ENCODE results near the gene MALRD1. TPM values are rescaled to one million over a fixed set of nuclear protein-coding genes. Genes with fewer than 3 reads are reported as not detected.

The MALRD1 gene
- total RNA-seq, 4 donors from 2014 or later: 0.75 to 2.4 (median 0.82) TPM; not detected in 1

DNA sequence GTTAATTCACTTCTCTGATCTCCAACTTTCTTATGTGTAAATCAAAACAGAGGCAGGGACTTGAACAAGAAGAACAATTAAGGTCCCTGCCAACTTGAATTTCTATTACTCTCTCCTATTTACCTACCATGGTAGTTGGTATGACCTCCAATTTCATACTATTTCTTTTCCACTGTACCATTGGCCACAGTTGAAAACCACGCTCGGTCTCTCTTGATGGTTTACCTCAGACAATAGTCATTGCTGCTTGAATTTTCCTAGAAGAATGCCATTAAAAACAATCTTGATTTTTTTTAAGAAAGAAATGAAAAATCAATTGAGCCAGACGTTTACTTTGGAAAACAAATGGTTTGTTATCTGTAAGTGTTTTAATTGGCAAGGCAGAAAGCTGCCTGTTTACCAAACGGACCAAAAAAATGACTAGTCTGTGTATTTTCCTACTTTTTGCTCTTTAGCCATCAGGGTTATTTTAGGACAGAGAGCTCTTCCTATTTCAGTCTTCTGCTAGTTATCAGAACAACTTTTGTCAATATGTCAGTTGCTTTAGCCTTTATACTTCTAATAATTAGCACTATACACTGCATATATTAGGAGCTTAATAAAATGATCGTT is 610.1 kb downstream of the MALRD1 start:
- peaks cover 0 to 3% (median 1%) of the 10 kb centered on the region in 4 donors for H3K4me1 ChIP-seq
- 55 to 61% methylated on average over 5 of the region's 5 CpGs for WGBS, 2 donors (ENCODE audit: low coverage in 1 of 2)
- no peaks in the 10 kb centered on the region for H3K9me3 ChIP-seq
- TF ChIP-seq POLR2A (IDR thresholded peaks at IDR 0.05): no peak
- TF ChIP-seq POLR2AphosphoS5 (IDR thresholded peaks at IDR 0.05): no peak
- TF ChIP-seq EP300 (IDR thresholded peaks at IDR 0.05; ENCODE audit: low read depth): no peak
- TF ChIP-seq, protein P1, sequence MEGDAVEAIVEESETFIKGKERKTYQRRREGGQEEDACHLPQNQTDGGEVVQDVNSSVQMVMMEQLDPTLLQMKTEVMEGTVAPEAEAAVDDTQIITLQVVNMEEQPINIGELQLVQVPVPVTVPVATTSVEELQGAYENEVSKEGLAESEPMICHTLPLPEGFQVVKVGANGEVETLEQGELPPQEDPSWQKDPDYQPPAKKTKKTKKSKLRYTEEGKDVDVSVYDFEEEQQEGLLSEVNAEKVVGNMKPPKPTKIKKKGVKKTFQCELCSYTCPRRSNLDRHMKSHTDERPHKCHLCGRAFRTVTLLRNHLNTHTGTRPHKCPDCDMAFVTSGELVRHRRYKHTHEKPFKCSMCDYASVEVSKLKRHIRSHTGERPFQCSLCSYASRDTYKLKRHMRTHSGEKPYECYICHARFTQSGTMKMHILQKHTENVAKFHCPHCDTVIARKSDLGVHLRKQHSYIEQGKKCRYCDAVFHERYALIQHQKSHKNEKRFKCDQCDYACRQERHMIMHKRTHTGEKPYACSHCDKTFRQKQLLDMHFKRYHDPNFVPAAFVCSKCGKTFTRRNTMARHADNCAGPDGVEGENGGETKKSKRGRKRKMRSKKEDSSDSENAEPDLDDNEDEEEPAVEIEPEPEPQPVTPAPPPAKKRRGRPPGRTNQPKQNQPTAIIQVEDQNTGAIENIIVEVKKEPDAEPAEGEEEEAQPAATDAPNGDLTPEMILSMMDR (IDR thresholded peaks at IDR 0.05): no peak
- H3K36me3 ChIP-seq: no peaks in the 10 kb centered on the region
- in situ Hi-C loops (cut with MboI; ENCODE audit: low pct_ligation_motif_present in 1 of 4, low pct_unique_long_range_greater_than_20kb in 1 of 4, low sequenced_read_pairs in 3 of 4) (no loop called here), intact Hi-C loops (cut with DNase I; ENCODE audit: low total_unique reads) (no loop called here)
- no peak overlapping the region for H3K27ac ChIP-seq
- H3K27me3 ChIP-seq: no peaks in the 10 kb centered on the region
- H3K4me3 ChIP-seq: no peak overlapping the region
- no peak for DNase-seq

DNA sequence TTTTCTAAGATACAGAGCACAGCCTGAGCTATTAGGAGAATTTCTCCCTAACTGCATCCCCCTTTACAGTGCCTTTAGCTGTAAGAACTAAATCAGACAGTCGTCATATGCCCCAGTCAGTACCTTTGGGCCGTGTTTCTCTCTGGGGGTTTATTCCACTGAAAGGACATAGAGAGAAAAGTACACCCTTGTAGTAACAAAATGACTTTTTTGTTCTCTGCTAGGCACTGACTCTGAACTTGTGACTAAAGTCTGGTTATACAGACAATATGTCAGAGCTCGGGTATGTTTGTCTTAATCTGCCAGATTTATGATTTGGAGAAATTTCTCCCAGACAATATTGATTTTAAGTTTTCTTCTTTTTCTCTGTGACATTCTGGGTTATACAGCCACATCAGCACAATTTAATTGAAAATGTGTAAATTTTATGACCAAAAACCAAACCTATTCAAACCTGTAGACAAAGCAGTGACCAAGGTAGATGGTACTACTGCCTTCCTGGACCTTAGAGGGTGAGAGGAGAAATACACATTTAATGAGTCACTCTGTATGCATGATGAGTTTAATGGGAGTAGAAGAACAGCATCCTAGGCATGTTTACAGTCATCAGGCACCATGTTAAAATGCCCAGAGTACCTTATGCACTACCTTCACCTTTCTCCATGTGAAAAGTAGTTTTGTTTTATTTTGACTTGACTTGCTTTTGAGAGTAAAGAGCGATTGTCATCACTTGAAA is 611.5 kb downstream of the MALRD1 start:
- H3K27ac ChIP-seq: no peak overlapping the region
- intact Hi-C loops (cut with DNase I; ENCODE audit: low total_unique reads) (no loop called here), in situ Hi-C loops (cut with MboI; ENCODE audit: low pct_ligation_motif_present in 1 of 4, low pct_unique_long_range_greater_than_20kb in 1 of 4, low sequenced_read_pairs in 3 of 4) (no loop called here)
- no peak overlapping the region for H3K4me3 ChIP-seq
- no peaks in the 10 kb centered on the region for H3K36me3 ChIP-seq
- H3K9me3 ChIP-seq: no peaks in the 10 kb centered on the region
- DNase-seq: no peak
- H3K27me3 ChIP-seq: no peaks in the 10 kb centered on the region
- TF ChIP-seq EP300 (IDR thresholded peaks at IDR 0.05; ENCODE audit: low read depth) (no peak), POLR2A (IDR thresholded peaks at IDR 0.05) (no peak), POLR2AphosphoS5 (IDR thresholded peaks at IDR 0.05) (no peak)
- TF ChIP-seq, protein P1 (IDR thresholded peaks at IDR 0.05): no peak
- no peaks in the 10 kb centered on the region for H3K4me1 ChIP-seq
- 75 to 82% methylated on average over 3 to 4 of the region's 4 CpGs for WGBS, 2 donors (ENCODE audit: low coverage in 1 of 2)

DNA sequence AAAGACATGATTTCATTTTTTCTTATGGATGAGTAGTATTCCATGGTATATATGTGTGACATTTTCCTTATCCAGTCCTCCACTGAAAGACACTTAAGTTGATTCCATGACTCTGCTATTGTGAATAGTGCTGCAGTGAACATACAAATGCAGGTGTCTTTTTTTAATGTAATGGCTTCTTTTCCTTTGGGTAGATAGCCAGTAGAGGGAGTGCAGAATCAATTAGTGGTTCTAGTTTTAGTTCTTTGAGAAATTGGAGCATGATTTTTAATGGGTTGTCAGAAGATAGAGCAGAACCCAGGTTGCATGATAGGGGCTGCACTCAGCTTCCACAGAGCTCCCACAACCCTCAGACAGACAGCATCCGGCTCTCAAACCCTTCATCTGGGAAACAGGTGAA is 614.7 kb downstream of the MALRD1 start:
- no peak for TF ChIP-seq POLR2AphosphoS5 (IDR thresholded peaks at IDR 0.05)
- TF ChIP-seq, protein P1 (IDR thresholded peaks at IDR 0.05): no peak
- TF ChIP-seq EP300 (IDR thresholded peaks at IDR 0.05; ENCODE audit: low read depth): no peak
- TF ChIP-seq POLR2A (IDR thresholded peaks at IDR 0.05): no peak
- no peak for DNase-seq
- Histone ChIP-seq H3K9me3 (no peaks in the 10 kb centered on the region), H3K36me3 (no peaks in the 10 kb centered on the region), H3K4me3 (no peak overlapping the region), H3K27ac (no peak overlapping the region), H3K27me3 (no peaks in the 10 kb centered on the region), H3K4me1 (no peaks in the 10 kb centered on the region)
- intact Hi-C loops (cut with DNase I; ENCODE audit: low total_unique reads): no loop called here
- in situ Hi-C loops (cut with MboI; ENCODE audit: low pct_ligation_motif_present in 1 of 4, low pct_unique_long_range_greater_than_20kb in 1 of 4, low sequenced_read_pairs in 3 of 4): no loop called here
- 73 to 91% methylated on average over 1 of the region's 1 CpG for WGBS, 2 donors (ENCODE audit: low coverage in 1 of 2)

DNA sequence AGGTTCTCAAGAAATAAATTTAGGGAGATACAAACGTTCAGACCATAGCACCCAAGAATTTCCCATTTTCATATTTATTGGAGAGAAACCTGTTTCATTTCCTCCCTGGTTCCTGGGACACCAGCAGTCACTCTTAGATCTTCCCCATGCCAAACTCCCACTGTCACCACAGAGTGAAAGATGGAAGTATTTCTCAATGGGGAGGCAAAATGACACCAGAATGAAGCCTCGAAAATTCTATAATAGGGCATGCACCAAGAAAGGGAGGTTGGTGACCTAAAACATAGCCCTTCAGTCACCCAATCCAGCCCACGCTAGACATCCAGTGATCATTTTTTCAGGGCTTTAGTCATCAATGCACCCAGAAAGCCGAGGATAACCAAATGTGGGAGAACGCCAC is 619.5 kb downstream of the MALRD1 start:
- Histone ChIP-seq H3K4me1 (no peaks in the 10 kb centered on the region), H3K27me3 (no peaks in the 10 kb centered on the region), H3K4me3 (no peak overlapping the region), H3K9me3 (no peaks in the 10 kb centered on the region), H3K36me3 (no peaks in the 10 kb centered on the region), H3K27ac (no peak overlapping the region)
- WGBS, 2 donors (ENCODE audit: low coverage in 1 of 2): 74 to 80% methylated on average over 3 to 5 of the region's 5 CpGs
- DNase-seq: no peak
- intact Hi-C loops (cut with DNase I; ENCODE audit: low total_unique reads) (no loop called here), in situ Hi-C loops (cut with MboI; ENCODE audit: low pct_ligation_motif_present in 1 of 4, low pct_unique_long_range_greater_than_20kb in 1 of 4, low sequenced_read_pairs in 3 of 4) (no loop called here)
- TF ChIP-seq EP300 (IDR thresholded peaks at IDR 0.05; ENCODE audit: low read depth): no peak
- TF ChIP-seq POLR2AphosphoS5 (IDR thresholded peaks at IDR 0.05): no peak
- no peak for TF ChIP-seq POLR2A (IDR thresholded peaks at IDR 0.05)
- TF ChIP-seq, protein P1 (IDR thresholded peaks at IDR 0.05): no peak
